DOHH2 (cell line): ENCODE data around the gene TASP1.

Experiments used
- CTCF ChIP-seq: fragments of 200-600 bp; sonication (generic); IDR thresholded peaks from one replicate; pipeline ENCODE4 v1.5.1; 2014; ENCODE audit warnings: antibody characterized with exemption, mild to moderate bottlenecking, low read depth, low read length; ENCODE audit not compliant: poor library complexity, severe bottlenecking
- EZH2phosphoT487 ChIP-seq: fragments of 200-600 bp; sonication (generic); IDR thresholded peaks from 2 replicates; pipeline ENCODE4 v1.6.1; 2017; ENCODE audit warnings: borderline replicate concordance, mild to moderate bottlenecking, antibody characterized with exemption, low read length, moderate library complexity, mixed read lengths

- TF ChIP-seq CTCF: no peak
- TF ChIP-seq EZH2phosphoT487: no peak
Observed at GRCh38 chr20:13441388-13441787, 197.3 kb downstream of the TASP1 start.
